Measurements from ENCODE around the gene CSMD2. TPM values are rescaled to one million over a fixed set of nuclear protein-coding genes. Genes with fewer than 3 reads are reported as not detected.

Gene CSMD2
- total RNA-seq, 1 experiment from 2014 or later: 0.22 TPM

- H3K4me2 ChIP-seq (ENCODE audit: low read length): no peak overlapping the region
- BruUV-seq (replicated peaks): no TSS peak
- no peaks in the 10 kb centered on the region for H3K9me2 ChIP-seq (ENCODE audit: insufficient read depth)
- TF ChIP-seq SIN3A (IDR thresholded peaks at IDR 0.05; ENCODE audit: low read depth) (no peak), ZNF274 (IDR thresholded peaks at IDR 0.05; ENCODE audit: low read depth, low read length) (no peak), CTCF (IDR thresholded peaks at IDR 0.05 in 2 of 3, conservative IDR thresholded peaks at IDR 0.05 in 1 of 3; ENCODE audit: borderline replicate concordance in 1 of 3, insufficient read depth in 1 of 3, low read depth in 2 of 3, low read length in 2 of 3) (no peak), POLR2A (IDR thresholded peaks at IDR 0.05; ENCODE audit: borderline replicate concordance, extremely low read depth, insufficient read depth, insufficient read length) (no peak), EZH2 (IDR thresholded peaks at IDR 0.05) (no peak), CEBPB (IDR thresholded peaks at IDR 0.05; ENCODE audit: low read depth) (no peak)
- TF ChIP-seq, protein P1, sequence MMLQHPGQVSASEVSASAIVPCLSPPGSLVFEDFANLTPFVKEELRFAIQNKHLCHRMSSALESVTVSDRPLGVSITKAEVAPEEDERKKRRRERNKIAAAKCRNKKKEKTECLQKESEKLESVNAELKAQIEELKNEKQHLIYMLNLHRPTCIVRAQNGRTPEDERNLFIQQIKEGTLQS (IDR thresholded peaks at IDR 0.05): no peak
- TF ChIP-seq, protein P2, sequence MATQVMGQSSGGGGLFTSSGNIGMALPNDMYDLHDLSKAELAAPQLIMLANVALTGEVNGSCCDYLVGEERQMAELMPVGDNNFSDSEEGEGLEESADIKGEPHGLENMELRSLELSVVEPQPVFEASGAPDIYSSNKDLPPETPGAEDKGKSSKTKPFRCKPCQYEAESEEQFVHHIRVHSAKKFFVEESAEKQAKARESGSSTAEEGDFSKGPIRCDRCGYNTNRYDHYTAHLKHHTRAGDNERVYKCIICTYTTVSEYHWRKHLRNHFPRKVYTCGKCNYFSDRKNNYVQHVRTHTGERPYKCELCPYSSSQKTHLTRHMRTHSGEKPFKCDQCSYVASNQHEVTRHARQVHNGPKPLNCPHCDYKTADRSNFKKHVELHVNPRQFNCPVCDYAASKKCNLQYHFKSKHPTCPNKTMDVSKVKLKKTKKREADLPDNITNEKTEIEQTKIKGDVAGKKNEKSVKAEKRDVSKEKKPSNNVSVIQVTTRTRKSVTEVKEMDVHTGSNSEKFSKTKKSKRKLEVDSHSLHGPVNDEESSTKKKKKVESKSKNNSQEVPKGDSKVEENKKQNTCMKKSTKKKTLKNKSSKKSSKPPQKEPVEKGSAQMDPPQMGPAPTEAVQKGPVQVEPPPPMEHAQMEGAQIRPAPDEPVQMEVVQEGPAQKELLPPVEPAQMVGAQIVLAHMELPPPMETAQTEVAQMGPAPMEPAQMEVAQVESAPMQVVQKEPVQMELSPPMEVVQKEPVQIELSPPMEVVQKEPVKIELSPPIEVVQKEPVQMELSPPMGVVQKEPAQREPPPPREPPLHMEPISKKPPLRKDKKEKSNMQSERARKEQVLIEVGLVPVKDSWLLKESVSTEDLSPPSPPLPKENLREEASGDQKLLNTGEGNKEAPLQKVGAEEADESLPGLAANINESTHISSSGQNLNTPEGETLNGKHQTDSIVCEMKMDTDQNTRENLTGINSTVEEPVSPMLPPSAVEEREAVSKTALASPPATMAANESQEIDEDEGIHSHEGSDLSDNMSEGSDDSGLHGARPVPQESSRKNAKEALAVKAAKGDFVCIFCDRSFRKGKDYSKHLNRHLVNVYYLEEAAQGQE (IDR thresholded peaks at IDR 0.05; ENCODE audit: low read depth): no peak
- TF ChIP-seq, protein P3, sequence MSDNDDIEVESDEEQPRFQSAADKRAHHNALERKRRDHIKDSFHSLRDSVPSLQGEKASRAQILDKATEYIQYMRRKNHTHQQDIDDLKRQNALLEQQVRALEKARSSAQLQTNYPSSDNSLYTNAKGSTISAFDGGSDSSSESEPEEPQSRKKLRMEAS (IDR thresholded peaks at IDR 0.05): no peak
- TF ChIP-seq, protein P4, sequence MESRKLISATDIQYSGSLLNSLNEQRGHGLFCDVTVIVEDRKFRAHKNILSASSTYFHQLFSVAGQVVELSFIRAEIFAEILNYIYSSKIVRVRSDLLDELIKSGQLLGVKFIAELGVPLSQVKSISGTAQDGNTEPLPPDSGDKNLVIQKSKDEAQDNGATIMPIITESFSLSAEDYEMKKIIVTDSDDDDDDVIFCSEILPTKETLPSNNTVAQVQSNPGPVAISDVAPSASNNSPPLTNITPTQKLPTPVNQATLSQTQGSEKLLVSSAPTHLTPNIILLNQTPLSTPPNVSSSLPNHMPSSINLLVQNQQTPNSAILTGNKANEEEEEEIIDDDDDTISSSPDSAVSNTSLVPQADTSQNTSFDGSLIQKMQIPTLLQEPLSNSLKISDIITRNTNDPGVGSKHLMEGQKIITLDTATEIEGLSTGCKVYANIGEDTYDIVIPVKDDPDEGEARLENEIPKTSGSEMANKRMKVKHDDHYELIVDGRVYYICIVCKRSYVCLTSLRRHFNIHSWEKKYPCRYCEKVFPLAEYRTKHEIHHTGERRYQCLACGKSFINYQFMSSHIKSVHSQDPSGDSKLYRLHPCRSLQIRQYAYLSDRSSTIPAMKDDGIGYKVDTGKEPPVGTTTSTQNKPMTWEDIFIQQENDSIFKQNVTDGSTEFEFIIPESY (IDR thresholded peaks at IDR 0.05; ENCODE audit: extremely low read depth, insufficient replicate concordance, low read length): no peak
- H3K79me2 ChIP-seq (ENCODE audit: insufficient read depth, low read length): no peaks in the 10 kb centered on the region
- intact Hi-C loops (cut with micrococcal nuclease): no loop called here
- no peaks in the 10 kb centered on the region for H4K20me1 ChIP-seq (ENCODE audit: insufficient read depth)
- POLR2A ChIA-PET: no interaction called here
- RAD21 ChIA-PET (ENCODE audit: low non-redundant PET in 1 of 2, low total read pairs in 2 of 2, uncharacterized antibody in 2 of 2, unreplicated experiment in 2 of 2): no interaction called here
- DNase-seq (ENCODE audit: low read depth, low spot score) (no peak), ATAC-seq (no peak)
- no peak overlapping the region for H3K9ac ChIP-seq (ENCODE audit: low read length)
- CTCF ChIA-PET: no interaction called here
- H3K4me1 ChIP-seq (ENCODE audit: control insufficient read depth in 1 of 2, insufficient read depth in 2 of 2, low read length in 2 of 2): no peaks in the 10 kb centered on the region
- H3K27me3 ChIP-seq (ENCODE audit: insufficient read depth, low read length): peaks cover 68% of the 10 kb centered on the region
- no peak overlapping the region for H3K4me3 ChIP-seq (replicated peaks in 1 of 2; ENCODE audit: low read depth in 1 of 2, low read length in 2 of 2)
- H3K27ac ChIP-seq (ENCODE audit: low read depth, low read length): no peak overlapping the region
- no peaks in the 10 kb centered on the region for H3K9me3 ChIP-seq (ENCODE audit: control insufficient read depth in 1 of 2, insufficient read depth in 1 of 2, low read depth in 1 of 2, low read length in 2 of 2)
- H3K36me3 ChIP-seq (ENCODE audit: control insufficient read depth in 1 of 2, insufficient read depth in 2 of 2, low read length in 2 of 2): no peaks in the 10 kb centered on the region
- H2AFZ ChIP-seq (ENCODE audit: low read depth, low read length, poor library complexity, severe bottlenecking): no peak overlapping the region
These were observed 446.8 kb downstream of the CSMD2 start for GRCh38 chr1:33718186-33718585.
